Superior temporal gyrus (tissue), 1 donor: ENCODE measurements around the gene FYB1.

Experiments used
- DNase-seq: peaks from one replicate; pipeline ENCODE4 v3.0.0-alpha.2; 2016; ENCODE audit errors: extremely low spot score

The FYB1 gene

DNA sequence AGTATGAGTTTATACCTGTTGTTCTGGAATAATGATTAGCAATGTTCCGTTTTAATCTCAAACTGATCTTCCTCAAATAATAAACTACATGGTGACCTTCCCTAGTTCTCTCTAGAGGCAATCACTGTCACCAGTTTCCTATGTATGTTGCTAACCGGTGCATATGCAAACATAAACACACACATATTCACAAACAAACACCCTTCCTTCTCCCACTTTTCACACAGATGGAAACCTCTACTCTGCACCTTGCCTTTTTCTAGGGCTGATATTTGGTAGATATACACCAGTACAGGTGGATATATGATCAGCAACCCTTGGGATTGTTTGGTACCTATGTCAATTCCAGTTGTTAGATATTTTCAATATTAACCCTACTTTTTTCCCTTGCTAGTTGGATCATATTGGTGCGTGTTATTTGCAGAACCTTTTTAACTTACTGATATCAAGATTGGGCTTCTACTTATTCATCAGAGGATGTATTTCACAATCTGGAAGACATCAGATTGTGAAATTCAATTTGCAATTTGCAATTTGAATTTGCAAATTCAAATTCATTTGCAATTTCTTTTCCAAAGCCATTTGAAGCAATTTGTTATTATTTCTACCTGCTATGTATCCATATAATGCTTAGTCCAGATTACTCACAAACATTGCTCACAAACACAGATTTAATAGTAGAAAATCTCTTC, 12.6 kb downstream of the FYB1 start:
- no peak for DNase-seq

DNA sequence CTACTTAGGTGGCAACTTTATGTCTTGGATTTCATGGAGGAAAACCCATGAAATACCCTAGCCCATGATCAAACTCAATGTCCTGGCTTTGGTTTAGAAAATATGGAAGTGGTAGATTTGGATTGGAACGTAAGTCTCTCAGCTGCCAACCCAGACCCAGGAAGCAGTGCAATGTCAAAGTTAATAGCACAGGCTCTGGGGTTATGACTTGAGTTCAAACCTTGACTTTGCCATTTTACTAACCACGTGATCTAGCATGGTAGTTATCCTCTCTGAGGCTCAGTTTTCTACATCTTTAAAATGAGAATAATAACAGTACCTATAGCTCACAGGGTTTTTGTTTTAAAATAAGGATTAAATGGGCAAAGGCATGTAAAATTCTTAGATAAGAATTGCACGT, 13.8 kb downstream of the FYB1 start:
- DNase-seq, result no peak

DNA sequence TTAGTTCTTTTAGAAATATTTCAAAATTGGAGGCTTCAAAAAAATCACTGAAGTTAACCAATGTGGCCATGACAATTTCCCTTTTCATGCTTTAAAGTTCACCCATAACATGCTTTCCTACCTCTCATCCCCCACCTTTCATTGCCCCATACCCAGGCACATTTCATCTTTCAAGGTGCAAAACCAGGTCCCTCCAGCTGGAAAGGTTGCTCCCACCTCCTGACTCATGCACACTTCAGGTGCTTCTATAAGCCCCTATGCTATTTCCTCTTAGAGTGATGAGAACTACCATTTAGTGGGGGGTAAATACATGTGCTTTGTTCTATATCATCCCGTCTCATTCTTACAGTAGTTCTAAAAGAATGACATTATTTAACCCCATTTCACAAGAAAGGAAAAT, 15.4 kb downstream of the FYB1 start:
- DNase-seq, result no peak

DNA sequence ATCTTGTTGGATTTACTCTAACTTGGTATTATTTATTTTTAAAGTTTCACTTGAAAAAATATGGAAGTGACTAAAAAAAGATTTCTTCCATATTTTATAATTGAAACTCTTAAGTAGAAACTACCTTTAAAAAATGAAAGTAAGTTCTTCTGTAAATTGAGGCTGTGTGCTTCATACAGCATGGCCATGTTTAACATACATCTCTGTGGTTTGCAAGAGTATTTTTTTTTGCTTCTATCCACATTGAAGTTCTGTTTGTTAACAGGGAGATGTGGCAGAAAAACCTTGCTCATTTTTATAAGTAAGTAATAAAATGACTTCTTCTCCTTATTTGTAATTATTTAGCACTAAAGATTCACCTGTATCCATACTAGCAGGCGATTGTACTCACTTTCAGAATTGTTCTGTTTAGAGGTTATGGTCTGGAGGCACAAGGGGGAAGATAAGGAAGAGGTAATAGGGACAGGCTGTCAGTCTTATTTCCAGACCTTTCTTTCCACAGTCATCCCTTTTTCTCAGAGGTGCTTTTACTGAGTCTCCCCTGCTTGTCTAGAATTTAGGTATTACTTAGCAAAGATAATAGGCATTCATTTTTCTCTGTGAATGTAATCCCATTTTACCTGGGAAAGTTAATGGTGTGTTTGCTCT, 16.0 kb downstream of the FYB1 start:
- no peak for DNase-seq

DNA sequence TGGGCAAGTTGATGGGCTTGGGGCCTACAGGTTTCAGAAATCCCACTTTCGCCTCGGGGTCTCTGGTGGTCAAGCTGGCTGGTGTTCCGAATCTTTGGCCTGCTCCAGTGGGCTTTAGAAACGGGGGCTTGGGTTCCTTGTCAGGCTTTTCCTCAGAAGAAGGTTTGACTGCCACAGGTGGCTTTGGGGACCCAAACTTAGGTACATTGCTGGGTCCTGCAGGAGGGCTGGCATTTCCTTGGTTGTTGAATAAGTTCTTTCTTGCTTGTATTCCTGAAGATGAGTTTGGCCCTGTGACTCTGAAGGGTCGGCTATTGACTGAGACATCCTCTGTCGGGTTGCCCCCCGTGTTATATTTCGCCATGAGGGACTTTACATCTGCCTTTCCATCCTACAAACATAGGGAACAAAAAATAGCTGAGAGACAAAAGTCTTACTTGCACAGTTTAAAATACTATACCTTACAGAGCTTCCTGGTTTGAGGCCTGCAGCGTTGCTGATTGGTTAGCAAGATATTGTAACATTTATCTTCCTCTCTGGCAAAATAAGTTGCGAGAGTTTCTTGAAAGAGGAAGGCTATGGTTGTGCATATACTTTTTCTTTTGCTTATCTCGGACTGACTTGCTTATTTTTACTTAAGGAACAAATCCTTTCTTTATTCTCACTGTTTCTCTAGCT, 16.6 kb downstream of the FYB1 start:
- no peak for DNase-seq

DNA sequence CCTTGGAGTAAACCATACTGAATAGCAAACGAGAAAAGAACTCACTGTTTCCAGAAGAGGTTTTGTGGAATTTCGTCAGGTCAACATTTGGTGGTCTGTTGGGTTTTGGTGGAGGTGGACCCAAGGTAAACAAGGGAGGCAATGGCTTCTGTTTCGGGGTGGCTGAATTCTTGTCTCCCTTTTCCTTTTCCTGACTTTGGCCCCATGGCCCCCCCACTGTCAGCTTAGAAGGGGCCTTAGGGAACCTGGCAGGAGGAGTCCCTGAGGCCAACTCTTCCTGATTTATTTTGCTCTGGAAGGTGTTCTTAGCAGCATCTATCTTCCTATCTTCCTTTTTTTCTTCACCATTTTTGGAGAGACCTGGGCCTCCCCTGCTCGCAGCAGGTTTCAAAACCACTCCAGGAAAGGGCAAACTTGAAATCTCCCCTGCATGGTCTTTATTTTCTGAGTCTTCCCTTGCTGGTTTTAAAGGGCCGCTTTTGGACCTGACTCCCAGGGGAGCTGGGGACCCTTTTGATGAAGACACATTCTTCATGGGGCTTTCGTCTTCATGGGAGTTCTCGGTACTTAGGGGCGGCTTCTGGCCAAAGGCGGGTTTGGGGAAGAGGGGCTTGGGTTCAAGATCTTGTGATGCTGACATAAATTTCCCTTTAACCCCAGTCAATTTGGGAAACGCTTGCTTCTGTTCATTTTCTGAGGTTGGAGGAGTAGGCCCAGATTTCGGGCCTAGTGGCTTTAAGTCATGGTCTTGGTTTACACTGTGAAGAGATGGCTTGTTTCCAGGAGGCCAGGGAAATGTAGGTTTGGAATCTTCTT, 17.4 kb downstream of the FYB1 start:
- DNase-seq, result no peak

DNA sequence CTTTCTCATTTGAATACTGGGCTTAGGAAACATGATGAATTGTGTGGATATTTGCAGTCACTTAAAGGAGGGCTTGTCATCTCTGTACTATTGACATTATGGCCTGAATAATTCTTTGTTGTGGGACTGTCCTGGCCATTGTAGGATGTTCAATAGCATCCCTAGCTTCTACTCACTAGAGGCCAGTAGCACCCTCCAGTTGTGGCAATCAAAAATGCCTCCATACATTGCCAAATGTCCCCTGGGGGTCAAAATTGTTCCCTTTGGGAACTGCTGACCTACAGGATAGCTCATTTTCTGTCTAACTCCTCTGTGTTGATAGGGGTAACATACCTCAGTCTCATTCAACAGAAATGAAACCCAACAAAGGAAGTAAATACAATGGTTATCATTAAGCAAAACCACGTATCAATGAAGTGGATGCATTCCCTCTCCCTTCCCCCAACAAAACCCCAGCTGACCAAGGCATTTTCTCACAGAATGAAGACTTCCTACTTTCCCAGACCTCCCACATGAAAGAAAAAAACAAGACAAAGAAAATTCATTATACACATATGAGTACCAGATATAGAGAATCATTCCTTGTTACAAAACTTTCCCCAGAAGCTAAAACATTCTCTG, 18.1 kb downstream of the FYB1 start:
- peak; percentile 35 for DNase-seq

DNA sequence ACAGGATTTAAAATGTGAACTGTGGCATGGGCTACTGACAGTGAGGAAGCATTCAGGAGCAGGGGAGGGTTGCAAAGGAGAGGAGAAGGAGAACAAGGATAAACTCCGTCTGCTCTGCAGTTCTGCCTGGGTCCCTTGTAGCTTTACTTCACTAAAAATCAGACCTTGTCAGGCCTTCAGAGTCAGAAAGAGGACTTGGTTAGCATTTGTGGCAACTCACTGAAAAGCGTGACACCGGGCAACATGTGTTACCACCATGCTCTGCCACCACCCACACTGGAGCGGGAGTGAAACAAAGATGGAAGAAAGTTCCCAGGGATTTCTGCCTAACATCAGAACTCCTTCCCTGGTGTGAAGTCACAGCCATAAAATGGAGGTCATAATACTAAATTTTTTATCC, 19.3 kb downstream of the FYB1 start:
- no peak for DNase-seq

DNA sequence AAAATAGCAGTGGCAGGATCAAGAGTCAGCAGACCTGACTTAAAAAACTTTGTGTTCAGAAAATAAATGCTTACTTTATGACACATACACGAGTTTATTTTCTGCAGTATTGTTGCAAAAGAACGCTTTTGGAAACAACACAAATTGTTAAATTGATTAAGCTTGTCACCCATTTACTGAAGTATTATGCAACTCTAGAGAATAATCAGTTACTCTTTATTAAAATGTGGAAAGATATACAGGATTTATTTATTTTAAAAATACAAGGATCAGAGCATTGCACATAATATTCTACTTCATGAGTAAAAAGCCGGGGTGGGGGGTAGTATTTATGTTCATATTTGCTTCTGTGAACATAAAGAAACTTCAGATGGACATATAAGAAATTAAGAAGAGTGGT, 20.0 kb downstream of the FYB1 start:
- no peak for DNase-seq

DNA sequence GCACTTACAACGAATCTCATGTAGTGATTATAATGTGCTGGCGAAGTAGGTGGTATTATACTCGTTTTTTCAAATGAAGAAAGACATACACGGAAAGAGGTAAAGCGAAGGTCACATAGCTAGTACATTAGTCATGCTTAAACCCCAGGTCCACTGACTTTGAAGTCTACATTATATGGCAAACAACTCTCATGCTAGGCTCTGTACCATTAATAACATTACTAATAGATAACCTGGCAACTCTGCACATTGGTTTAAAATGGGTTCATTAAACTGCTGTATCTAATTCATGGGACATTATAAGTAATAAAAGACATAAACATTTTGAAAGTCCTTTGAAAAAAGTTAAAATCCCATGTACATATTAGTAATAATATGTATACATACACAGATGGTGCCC, 21.2 kb downstream of the FYB1 start:
- no peak for DNase-seq

DNA sequence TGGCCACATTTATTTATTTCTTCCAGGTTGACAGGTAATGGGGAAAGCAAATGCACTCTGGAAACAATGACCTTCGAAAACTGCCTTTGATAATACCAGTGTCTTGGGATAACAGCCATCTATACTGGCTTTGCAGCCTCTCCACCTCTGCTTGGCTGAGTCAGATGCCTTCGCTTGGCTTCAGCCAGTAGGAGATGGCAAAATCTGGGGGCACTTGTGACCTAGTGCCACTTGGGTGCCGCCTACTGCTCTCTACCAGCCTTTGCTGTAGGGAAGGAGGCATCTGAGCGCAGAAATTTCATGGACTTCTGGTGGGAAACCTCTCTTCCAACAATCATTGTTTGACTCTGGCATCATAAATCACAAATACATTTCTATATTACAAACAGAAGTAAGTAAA, 21.8 kb downstream of the FYB1 start:
- no peak for DNase-seq

DNA sequence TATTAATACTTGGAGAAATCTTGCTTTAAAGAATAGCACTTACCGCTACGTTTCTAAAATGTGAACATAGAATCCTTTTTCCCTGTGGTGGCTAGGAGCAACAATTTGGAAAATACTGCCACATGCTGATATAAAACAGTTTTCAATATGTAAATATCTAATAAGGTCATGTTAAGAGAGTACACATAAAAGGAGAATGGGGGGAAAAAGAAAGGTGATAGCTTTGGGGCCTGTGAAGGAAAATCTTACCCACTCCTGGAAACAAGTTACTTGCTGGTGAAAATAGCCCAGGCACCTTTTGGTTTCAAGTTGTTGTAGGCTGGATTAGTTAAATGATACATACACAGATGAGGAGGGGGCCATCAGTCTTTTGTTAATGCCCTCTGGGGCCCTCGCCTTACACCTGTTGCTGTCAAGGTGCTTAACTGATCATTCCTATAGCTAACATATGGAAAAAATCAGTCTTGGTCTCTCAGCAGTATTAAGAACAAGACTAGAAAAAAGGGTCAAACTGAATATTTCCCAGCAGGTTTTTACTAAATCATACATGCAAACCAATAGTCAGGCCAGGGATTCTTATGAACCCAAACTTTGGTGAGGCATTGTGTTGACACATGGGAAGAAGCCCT, 24.1 kb downstream of the FYB1 start:
- no peak for DNase-seq

DNA sequence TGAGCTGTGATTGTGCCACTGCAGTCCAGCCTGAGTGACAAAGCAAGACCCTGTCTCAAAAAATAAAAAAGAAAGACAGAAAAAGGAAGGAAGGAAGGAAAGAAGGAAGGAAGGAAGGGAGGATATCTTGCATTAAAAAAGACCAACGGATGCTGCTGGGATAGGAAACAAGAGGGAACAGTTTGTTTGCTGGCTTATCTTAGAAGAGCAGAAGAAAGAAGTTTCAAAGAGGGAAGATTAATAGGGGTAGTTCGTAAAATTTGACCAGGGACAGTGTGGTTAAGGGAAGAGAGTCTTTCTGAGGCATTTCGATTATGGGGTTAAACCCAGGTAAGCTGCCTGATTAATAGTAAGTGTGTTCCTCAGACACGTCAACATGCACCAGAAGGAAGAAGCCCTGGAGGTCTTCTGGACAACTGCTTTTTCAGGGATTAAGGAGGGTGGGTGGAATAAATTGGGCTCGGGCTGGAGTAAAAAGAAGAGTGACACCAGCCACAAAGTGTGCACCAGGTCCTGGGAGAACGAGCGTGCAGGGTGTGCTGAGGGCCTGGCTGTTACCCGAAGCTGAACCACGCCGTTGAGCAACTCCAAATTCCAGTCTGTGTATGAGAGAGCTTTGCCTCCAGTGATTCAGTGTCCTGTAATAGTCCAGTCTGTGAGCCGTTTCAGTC, 24.8 kb downstream of the FYB1 start:
- DNase-seq, result no peak

DNA sequence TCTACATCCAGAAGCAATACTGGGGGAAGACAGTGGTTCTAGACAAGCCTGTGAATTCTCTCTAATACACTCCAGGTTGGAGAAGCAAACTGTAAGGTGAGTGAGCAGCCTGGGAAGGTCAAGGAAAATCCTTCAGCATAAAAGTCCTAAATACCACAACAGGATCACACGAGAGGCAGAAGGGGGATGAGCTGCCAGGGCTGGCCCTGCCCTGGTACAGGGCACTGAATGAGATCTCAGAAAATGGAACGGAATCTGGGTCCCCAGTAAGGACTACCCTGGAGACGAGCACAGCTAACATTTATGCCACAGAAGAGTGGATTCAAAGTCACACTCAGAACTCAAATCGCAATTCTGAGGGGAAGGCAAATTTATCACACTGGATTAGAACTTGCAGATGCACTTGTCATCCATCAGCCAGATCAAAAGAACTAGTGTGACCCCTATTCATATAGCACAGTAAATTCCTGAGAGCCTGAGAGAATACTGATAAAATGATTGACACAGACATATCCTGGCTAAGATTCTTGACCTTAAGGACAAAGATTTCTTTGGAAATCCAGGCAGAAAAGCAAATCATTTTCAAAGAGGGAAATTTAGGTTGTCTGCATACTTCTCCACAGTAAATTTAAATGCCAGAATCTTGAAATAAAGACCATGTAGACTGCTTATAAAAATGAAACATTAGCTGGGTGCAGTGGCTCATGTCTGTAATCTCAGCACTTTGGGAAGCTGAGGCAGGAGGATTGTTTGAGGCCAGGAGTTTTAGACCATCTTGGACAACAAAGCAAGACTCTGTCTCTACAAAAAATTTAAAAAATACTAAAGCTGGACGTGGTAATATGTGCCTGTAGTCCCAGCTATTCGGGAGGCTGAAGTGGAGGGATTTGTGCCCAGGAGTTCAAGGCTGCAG, 25.6 kb downstream of the FYB1 start:
- no peak for DNase-seq

DNA sequence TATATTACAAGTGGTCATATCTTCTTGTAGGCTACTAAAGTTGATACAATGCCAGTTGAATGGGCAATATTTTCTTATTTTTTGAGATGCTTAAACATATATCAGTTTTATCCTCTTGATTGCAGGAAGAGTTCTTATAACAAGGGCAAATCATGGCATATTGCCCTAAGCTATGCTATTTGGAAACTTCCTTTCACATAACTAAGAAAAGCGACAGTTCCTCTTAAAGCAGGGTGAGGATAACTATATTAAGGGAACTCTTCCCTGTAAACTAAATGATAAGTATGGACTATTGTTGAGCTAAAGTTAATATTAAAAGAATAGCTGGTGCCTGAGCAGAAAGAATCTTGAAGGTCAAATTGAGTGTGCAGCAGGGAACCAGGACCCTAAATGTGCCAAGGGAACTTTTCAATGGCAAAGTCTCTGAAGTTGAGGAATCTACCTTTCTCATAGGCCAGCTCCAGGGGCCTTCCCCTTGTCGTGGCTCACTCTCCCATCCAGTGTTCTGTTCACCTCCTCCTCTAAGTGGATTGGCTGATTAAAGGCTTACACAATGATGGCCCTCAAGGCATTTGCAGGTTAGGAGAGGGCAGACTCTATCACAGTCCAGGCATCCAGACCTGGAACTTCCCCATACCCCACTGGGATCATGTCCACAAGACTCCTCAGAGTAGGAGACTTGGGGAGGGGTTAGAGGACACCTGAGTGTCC, 26.8 kb downstream of the FYB1 start:
- no peak for DNase-seq

DNA sequence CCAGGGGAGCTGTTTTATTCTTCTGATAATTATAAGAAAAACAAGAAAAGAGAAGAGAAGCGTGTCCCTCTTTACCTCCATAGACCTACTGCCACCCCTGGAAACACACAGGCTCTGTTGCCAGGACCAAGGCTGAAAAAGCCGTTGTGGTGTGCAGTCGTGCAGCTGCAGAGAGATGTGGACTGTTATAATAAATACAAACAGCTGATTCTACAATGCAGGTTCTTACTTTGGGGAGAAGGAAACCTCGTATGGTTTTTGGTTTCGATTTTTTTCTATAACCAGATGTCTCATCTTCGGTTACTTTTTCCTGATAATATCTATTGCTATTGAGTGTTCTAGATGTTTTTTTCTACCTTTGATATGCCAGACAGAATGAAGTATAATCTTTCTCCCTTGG, 28.1 kb downstream of the FYB1 start:
- peak; percentile 65 for DNase-seq

DNA sequence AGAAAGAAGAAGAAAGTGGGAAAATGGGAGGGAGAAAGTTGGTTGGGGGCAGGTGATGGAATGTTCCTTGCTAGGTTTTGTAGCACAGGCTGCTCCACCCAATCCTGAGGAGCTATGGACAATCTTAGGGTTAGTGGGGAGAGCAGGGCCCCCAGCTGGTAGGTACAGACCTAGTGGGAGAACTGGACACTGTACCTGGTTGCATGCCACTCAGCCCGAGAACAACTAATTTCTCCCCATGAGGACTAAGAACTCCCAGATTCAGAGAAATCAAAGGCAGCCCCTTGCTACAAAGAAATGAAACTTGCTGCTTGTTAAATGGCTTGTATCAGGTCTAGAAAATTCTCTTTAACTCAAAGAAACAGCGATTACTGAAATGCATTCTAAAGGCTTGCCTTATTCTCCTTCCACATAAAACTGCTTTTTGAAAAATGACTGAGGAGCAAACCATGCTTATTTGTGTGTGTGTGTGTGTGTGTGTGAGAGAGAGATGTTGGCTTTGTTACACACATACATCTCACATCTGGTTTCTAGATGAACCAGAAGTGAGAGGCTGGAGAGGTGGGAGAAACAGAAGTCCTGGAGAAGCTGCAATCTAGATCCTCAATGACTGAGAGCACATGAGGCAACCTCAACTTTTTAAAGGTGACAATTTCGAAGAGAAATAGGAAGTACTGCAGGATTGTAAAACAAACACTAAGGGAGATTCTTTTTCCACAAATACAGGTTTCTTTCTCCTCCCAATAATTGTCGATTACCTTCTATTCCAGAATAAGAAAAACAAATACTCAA, 28.9 kb downstream of the FYB1 start:
- DNase-seq, result no peak

DNA sequence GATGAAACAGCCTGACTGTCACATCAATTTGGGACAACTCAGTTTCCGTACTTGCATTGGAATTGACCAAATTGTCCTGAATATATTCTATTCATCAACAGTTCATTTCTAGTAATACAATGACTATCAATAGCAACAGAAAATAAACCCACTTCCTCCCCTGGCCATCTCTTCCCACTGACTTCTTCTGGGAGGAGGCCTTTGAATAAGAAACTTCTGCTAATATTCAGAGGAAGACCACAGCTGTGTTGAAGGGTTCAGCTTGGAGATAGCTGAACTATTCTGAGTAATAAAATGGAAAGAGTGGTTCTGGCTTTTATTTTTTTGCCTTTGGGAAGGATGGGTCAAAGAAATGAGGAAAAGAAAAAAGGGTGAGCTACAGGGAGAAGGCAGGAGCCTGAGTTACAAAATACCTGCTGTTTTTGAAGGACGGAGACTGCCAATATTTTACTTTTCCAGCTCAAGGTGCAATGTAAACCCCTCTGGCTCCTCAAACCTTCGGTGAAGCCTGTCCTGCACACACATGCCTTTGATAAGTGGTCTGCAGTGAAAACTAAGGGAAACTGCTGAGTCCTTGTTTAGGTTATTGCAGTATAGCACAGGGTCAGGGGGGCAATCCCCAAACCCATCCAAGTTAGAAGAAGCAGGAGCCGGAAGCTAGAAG, 29.9 kb downstream of the FYB1 start:
- DNase-seq, result no peak
